ENCODE results near the gene KRTAP10-11.
"Not testable (repeated sequence)": the region's sequence is repeated elsewhere in the genome, so short reads cannot be mapped to it uniquely, and the experiment has no call there.

The KRTAP10-11 gene

DNA sequence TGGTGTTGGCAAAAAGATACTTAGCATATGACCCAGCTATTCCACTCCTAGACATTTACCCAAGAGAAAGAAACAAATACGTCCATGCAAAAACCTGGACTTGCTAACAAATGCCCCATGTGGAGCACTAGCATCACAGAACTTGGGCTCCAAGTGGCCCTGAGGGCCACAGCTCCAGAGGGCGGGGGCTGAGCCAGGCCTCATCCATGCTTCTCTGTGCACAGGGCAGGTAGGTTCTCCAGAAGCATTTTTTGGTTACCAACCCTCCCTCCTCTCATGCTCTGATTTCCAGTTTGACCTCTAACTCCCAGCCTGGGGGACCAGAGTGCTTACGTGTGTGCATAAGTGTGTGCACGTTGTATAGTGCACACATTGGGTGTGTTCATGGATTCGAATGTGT lies 18.5 kb downstream of the KRTAP10-11 start:
- DNase-seq (ENCODE audit: low spot score), result no peak

- no peak for DNase-seq (ENCODE audit: low spot score)
Observed at GRCh38 chr21:44666401-44667320, 20.4 kb downstream of the KRTAP10-11 start, which contains the start of gene KRTAP12-2. Gene KRTAP12-2 (minus strand): TSS chr21:44666927. CDS start chr21:44666886, 41 bp downstream.

GRCh38 chr21:44667612-44668011 lies 21.4 kb downstream of the KRTAP10-11 start:
- no peak for DNase-seq (ENCODE audit: low spot score)

DNA sequence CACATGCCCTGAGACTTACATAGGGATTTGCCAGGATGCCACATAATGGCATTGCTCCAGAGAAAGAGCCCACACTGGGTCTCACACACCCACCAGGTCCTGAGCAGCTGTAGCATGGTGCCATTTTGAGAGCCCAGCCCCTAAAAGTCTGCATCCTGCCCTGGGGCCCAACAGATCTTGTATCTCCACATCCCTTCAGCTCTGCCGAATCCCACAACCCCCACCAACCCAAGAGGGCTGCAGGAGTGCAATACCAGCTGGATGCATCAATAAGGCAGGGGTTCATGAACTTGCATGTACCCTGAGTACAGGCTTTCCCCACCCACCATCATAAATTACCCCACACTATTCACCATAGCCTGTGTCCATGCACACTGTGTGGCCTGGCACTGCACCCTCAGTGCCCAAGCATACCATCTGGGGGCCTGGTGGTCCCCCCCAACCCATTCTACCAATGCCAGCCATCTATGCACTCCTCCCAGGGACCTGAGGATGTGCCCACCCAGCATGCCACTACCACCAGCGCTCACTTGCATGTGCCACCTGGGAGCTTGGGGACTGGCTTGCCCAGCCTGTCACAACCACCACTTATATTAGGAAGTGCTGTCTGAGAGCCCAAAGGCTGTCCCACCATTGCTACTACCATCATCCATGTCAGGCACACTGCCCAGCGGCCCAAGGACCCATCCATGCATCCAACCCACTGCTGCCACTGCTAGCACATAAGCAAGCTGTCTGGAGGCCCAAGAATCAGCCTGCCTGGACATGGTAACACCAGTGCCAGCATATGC lies 24.6 kb downstream of the KRTAP10-11 start:
- DNase-seq (ENCODE audit: low spot score), result no peak

DNA sequence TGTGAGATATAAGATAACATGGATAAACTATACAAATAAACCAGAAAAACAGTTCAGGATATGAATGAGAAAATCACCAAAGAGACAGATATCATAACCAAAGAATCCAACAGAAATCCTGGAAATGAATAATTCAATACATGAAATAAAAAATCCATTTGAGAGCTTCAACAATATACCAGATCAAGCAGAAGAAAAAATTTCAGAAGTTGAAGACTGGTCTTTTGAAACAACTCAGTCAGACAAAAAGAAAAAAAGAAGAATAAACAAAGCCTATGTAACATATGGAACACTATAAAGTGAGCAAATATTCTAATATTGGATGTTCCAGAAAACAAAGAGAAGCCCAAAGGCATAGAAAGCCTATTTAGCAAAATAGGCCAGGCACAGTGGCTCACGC lies 25.7 kb downstream of the KRTAP10-11 start:
- no peak for DNase-seq (ENCODE audit: low spot score)

DNA sequence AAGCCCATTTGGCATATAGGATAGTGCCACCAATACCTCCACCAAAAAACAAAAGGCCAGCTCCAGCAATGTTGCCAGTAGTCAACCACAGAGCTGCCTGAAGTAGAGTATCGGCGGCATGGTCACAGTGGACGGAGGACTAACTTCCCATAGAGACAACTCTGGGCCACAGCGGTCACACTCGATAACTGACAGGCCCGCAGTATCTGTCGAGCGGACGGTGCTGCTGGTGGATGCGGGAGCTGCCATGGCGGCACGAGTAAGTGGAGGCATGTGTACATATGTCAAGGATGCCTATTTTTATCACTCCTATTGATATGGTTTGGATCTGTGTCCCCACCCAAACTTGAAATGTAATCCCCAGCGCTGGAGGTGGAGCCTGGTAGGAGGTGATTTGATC lies 31.7 kb downstream of the KRTAP10-11 start:
- no peak for DNase-seq (ENCODE audit: low spot score)

DNA sequence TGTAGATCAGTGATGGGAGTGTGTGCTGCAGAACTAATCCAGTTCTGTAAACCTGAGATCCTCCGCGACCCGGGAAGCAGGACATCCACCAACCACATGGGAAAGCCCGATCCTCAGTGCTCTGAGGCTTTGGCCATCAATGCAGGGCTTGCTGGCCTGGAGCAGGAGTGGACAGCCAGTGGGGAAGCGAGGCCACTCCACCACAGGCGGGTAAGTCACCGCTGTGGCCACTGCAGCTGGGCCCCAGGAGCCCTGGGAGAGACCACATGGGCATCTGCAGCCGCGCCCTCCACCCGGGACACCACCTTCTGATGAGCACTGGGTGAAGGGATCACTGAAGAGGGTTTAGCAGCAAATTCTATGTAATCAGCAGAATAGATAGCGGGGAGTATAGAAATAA lies 34.9 kb downstream of the KRTAP10-11 start:
- no peak for DNase-seq (ENCODE audit: low spot score)

GRCh38 chr21:44681861-44682579 lies 35.8 kb downstream of the KRTAP10-11 start, which contains the start of gene KRTAP12-1:
Gene KRTAP12-1 (minus strand): TSS chr21:44682163. CDS start chr21:44682123, 40 bp downstream.
- no peak for DNase-seq (ENCODE audit: low spot score)

DNA sequence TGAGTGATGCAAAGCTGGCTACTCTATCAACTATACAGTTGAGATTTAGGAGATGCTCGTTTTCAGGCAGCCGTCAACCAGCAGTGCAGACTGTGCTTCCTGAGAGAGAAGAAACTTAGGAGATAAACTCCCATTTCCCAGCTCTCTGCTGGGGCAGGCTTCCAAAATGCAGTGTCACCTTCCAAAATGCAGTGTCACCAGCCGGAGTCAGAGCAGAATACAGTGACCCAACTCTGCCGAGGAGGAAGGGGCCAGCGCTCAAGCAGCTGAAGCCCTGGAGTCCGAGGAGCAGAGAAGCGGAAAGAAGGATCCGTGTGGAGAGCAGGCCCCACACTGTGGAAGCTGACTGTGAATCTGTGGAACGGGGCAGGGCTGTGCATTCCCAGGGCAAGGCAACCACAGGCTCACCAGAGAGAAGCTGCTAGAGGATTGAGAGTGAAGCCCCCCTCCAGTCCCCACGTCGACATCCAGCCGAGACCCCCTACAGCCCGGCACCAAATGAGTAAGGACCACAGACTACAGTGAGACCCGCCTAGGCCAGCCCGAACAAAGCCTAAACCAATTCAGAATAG lies 36.5 kb downstream of the KRTAP10-11 start:
- no peak for DNase-seq (ENCODE audit: low spot score)

DNA sequence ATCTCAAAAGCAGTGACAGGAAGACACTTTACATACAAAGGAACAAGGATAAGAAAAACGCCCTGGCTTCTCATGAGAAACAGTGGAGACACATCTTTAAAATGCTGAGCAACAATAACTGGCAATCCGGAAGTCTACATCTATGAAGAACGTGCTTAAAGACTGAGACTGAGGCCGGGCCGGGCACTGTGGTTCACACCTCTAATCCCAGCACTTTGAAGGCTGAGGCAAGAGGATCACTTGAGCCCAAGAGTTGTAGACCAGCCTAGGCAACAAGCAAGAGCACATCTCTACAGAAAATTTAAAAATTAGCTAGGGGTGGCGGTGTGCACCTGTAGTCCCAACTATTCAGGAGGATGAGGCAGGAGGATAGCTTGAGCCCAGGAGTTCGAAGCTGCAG lies 37.9 kb downstream of the KRTAP10-11 start:
- no peak for DNase-seq (ENCODE audit: low spot score)

- no peak for DNase-seq (ENCODE audit: low spot score)
Observed at GRCh38 chr21:44684483-44684882, 38.3 kb downstream of the KRTAP10-11 start.

DNA sequence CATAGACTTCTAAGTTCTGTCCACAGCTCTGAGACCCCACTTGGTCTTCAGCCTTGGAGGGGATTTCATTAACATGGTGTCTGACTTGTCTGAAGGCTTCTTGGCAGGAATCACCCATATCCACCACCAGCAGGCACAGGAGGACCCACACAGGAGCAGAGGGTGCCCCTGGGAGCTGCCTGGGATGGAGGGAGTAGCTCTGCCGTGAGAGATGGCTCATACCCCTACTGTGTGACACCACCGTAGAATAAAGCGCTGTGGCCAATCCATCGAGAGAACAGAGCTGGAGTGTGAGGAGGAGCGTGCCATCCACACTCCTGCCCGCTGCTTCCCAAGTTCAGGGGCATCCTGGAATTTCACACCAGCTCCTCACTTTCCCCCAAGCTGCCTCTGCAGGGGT lies 38.8 kb downstream of the KRTAP10-11 start:
- not testable (repeated sequence) for DNase-seq (ENCODE audit: low spot score)

DNA sequence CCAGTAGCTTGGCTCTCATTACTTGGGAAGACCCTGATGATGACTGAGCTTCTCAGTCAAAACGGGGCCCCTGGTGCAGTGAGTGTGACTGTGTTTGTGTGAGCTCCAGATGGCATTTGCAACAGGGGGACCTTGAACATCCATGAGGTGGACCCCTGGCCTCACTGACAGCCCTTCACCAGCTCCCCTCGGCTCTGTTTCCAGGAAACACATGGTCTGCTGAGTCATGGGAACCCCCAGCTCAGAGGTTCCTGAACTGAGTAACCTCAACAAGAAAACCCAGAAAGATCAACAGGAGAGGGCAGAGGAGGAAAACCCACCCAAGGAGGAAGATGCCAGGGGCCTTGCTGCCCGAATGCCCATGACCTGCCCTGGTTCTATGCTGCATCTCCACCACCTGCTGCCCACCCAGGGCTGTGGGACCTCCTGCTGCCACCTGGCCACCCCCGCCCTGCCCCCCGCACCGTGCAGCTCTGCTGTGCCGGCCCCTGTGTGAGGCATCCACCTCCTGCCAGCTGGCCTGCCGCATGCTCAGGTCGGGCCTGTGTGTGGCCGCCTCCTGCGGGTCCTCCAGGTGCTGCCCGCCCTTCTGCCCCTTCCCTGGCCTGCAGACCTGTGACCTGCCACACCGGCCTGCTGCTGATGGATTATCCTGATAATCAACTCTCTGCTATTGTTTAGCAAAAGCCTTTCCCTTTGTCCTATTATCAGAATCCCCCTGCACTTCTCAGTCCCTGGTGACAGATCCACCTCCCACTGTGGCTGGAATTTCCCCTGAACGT lies 40.0 kb downstream of the KRTAP10-11 start:
- DNase-seq (ENCODE audit: low spot score), result no peak

DNA sequence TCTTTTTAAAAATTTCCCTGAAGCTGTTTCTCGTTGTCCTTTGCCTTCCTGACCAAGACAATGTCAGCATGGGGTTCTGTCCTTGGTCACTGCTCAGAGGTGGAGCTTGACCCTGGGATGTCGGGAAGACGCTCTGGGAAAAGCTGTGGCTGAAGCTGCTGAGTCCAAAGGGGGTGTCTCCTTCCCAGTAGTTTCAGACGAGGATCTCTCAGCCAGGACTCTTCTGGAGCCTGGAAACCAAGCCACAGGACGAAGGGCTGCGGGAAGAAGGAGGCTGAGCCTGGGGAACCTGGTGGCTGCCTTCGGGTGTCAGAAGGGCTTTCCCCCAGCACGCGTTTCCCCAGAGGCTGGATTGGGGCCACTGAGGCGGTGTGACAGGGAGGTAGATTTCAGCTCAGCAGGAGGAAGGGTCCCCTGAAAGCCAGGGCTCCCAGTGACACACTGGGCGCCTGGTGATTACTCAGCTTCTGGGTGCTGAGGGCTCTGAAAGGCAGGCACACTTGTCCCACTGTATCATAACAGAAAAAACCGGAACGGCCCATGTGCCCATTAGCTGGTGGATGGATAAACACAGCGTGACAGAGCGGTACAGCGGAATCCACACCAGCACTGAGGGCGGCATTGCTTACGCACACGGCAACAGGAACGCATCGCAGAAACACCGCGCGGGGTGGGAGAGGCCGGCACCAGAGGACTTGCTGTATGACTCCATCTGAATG lies 40.8 kb downstream of the KRTAP10-11 start:
- DNase-seq (ENCODE audit: low spot score), result no peak

DNA sequence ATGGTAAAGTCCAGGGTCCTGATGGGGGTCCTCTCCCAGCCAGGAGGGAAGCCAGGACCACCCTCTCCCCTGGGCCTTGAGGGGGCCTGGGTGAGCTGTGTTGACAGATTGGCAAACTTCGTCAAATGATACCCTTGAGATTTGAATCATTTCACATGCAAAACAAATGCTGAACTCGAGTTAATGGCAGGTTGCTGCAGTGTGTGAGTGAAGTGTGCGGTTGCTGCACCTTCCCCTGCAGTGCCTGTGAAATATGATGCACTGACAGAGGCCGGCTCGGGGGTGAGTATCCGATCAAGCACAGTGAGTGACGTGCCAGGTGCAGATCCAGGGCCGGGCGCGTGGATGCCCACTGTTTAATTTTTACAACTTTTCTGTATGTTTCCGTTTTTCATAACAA lies 41.5 kb downstream of the KRTAP10-11 start:
- no peak for DNase-seq (ENCODE audit: low spot score)

DNA sequence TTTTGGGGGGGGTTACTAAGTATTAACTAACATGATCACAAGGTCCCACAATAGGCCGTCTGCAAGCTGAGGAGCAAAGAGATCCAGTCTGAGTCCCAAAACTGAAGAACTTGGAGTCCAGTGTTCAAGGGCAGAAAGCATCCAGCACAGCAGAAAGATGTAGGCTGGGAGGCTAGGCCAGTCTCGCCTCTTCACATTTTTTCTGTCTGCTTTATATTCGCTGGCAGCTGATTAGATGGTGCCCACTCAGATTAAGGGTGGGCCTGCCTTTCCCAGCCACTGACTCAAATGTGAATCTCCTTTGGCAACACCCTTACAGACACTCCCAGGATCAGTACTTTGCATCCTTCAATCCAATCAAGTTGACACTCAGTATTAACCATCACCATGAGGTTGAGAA lies 43.5 kb downstream of the KRTAP10-11 start:
- not testable (repeated sequence) for DNase-seq (ENCODE audit: low spot score)

- DNase-seq (ENCODE audit: low spot score), result no peak
Observed at GRCh38 chr21:44691686-44692085, 45.5 kb downstream of the KRTAP10-11 start.

DNA sequence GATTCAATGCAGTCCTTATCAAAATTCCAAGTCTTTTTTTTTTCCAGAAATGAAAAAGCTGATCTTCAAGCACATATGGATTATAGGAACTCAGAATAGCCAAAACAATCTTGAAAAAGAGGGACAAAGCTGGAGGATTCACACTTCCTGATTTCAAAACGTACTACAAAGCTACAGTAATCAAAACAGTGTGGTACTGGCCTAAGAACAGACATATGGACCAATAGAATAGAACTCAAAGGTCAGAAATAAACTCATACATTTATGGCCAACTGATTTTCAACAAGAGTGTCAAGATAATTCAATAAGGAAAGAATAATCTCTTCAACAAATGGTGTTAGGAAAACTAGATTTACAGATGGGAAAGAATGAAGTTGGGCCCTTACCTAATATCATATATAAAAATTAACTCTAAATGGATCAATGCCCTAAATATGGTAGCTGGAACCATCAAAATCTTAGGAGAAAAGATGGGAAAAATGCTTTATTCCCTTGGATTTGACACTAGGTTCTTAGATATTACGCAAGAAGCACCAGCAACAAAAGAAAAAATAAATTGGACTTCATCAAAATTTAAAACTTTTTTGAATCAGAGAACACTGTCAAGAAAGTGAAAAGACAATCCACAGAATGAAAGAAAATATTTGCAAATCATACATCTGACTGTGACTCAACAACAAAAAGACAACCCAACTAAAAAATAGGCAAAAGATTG lies 46.7 kb downstream of the KRTAP10-11 start:
- DNase-seq (ENCODE audit: low spot score), result no peak

GRCh38 chr21:44694776-44695175 lies 48.6 kb downstream of the KRTAP10-11 start:
- DNase-seq (ENCODE audit: low spot score), result no peak

GRCh38 chr21:44695184-44695583 lies 49.0 kb downstream of the KRTAP10-11 start:
- no peak for DNase-seq (ENCODE audit: low spot score)

All from CD4-positive, alpha-beta T cell treated with Interleukin-6 at 100 ng/mL for 8 hours (primary cell).